Measurements from ENCODE around the gene SCYGR3. TPM values are rescaled to one million over a fixed set of nuclear protein-coding genes. Genes with fewer than 3 reads are reported as not detected.

The SCYGR3 gene
- total RNA-seq, 4 donors from 2014 or later, result not detected

GRCh38 chr2:227612546-227613271 is 1.9 kb downstream of the SCYGR3 start:
- H3K9me3 ChIP-seq, result no peaks in the 10 kb centered on the region
- H3K27me3 ChIP-seq, result peaks cover 0 to 9% (median 0%) of the 10 kb centered on the region in 4 donors
- WGBS, result 89% methylated on average over 11 of the region's 11 CpGs
- peaks cover 0 to 2% (median 0%) of the 10 kb centered on the region in 4 donors for H3K4me1 ChIP-seq
- H3K4me3 ChIP-seq, result no peak overlapping the region
- intact Hi-C loops (cut with DNase I), result no loop called here
- no peaks in the 10 kb centered on the region for H3K36me3 ChIP-seq
- DNase-seq (ENCODE audit: extremely low spot score), result peak; percentile 57
- no peak overlapping the region for H3K27ac ChIP-seq (replicated peaks in 1 of 4)
- TF ChIP-seq EP300 (IDR thresholded peaks at IDR 0.05) (no peak), POLR2A (IDR thresholded peaks at IDR 0.05; ENCODE audit: low read depth) (no peak), CTCF (IDR thresholded peaks at IDR 0.05) (no peak), POLR2AphosphoS5 (IDR thresholded peaks at IDR 0.05) (no peak)

GRCh38 chr2:227610123-227610522 is 4.5 kb downstream of the SCYGR3 start:
- Histone ChIP-seq H3K9me3 (no peaks in the 10 kb centered on the region), H3K4me1 (no peaks in the 10 kb centered on the region), H3K4me3 (no peak overlapping the region), H3K36me3 (no peaks in the 10 kb centered on the region), H3K27me3 (no peaks in the 10 kb centered on the region), H3K27ac (replicated peaks in 1 of 4) (no peak overlapping the region)
- WGBS, result 88% methylated on average over 2 of the region's 2 CpGs
- TF ChIP-seq POLR2A (IDR thresholded peaks at IDR 0.05; ENCODE audit: low read depth), result no peak
- TF ChIP-seq CTCF (IDR thresholded peaks at IDR 0.05), result no peak
- no peak for TF ChIP-seq POLR2AphosphoS5 (IDR thresholded peaks at IDR 0.05)
- TF ChIP-seq EP300 (IDR thresholded peaks at IDR 0.05), result no peak
- DNase-seq (ENCODE audit: extremely low spot score), result no peak
- intact Hi-C loops (cut with DNase I), result no loop called here

- TF ChIP-seq CTCF (IDR thresholded peaks at IDR 0.05), result no peak
- no peak for TF ChIP-seq POLR2A (IDR thresholded peaks at IDR 0.05; ENCODE audit: low read depth)
- 76% methylated on average over 4 of the region's 16 CpGs for WGBS
- no peak overlapping the region for H3K4me3 ChIP-seq
Observed at GRCh38 chr2:227608561-227609338, 5.9 kb downstream of the SCYGR3 start.

DNA sequence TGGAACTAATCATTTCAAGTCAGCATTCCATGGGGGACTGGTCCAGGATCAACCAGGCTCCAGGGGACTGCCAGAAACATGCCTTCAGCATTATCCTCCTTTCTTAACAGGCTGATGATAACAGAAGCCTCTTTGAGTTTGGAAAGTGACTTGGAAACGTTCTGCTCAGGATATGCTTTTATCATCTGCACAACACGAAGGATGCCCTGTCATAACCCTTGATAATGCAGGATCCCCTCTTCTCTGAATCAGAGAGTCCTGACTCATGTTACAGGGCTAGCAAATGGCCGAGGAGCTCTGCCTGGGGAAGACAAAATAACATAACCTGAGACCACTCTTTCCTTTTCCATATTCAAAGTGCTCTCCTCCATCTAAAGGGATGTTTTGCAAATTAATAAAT is 6.7 kb downstream of the SCYGR3 start:
- Histone ChIP-seq H3K27me3 (no peaks in the 10 kb centered on the region), H3K9me3 (no peaks in the 10 kb centered on the region), H3K4me3 (no peak overlapping the region), H3K4me1 (no peaks in the 10 kb centered on the region), H3K27ac (replicated peaks in 1 of 4) (no peak overlapping the region), H3K36me3 (no peaks in the 10 kb centered on the region)
- 58% methylated on average over 2 of the region's 3 CpGs for WGBS
- intact Hi-C loops (cut with DNase I), result no loop called here
- TF ChIP-seq CTCF (IDR thresholded peaks at IDR 0.05), result no peak
- TF ChIP-seq POLR2A (IDR thresholded peaks at IDR 0.05; ENCODE audit: low read depth), result no peak
- TF ChIP-seq EP300 (IDR thresholded peaks at IDR 0.05), result no peak
- no peak for TF ChIP-seq POLR2AphosphoS5 (IDR thresholded peaks at IDR 0.05)
- peak; percentile 45 for DNase-seq (ENCODE audit: extremely low spot score)

More at GRCh38 chr2:227608561-227609338, 5.9 kb downstream of the SCYGR3 start:
- intact Hi-C loops (cut with DNase I), result no loop called here
- Histone ChIP-seq H3K4me1 (no peaks in the 10 kb centered on the region), H3K27ac (replicated peaks in 1 of 4) (no peak overlapping the region), H3K27me3 (no peaks in the 10 kb centered on the region), H3K36me3 (no peaks in the 10 kb centered on the region), H3K9me3 (no peaks in the 10 kb centered on the region)
- DNase-seq (ENCODE audit: extremely low spot score), result peak; percentile 75
